ENCODE measurements around the gene CUL9.
A peak's percentile ranks its signal among the peaks of the same experiment; 100 is the strongest.

CUL9 gene

DNA sequence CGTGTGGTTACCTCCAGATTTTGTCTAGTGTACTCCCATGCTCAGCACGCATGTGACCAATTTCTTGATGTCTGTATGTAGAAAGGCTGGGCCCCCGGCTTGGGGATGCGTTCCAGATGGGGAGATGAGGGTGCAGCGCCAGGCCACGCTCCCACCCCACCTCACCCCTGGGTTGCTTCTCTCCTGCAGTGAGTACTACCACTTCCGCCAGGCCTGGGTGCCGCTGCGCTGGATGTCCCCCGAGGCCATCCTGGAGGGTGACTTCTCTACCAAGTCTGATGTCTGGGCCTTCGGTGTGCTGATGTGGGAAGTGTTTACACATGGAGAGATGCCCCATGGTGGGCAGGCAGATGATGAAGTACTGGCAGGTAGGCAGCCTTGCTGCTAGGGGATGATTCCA, 22.4 kb upstream of the CUL9 start:
- in situ Hi-C loops (cut with HindIII; ENCODE audit: low sequenced_read_pairs), result no loop called here
- H3K4me3 ChIP-seq (ENCODE audit: low read depth, low read length), result no peak overlapping the region
- DNase-seq (ENCODE audit: low read depth), result no peak
- TF ChIP-seq, protein P1, sequence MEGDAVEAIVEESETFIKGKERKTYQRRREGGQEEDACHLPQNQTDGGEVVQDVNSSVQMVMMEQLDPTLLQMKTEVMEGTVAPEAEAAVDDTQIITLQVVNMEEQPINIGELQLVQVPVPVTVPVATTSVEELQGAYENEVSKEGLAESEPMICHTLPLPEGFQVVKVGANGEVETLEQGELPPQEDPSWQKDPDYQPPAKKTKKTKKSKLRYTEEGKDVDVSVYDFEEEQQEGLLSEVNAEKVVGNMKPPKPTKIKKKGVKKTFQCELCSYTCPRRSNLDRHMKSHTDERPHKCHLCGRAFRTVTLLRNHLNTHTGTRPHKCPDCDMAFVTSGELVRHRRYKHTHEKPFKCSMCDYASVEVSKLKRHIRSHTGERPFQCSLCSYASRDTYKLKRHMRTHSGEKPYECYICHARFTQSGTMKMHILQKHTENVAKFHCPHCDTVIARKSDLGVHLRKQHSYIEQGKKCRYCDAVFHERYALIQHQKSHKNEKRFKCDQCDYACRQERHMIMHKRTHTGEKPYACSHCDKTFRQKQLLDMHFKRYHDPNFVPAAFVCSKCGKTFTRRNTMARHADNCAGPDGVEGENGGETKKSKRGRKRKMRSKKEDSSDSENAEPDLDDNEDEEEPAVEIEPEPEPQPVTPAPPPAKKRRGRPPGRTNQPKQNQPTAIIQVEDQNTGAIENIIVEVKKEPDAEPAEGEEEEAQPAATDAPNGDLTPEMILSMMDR (IDR thresholded peaks at IDR 0.05; ENCODE audit: low read depth, low read length, missing control alignments), result no peak

DNA sequence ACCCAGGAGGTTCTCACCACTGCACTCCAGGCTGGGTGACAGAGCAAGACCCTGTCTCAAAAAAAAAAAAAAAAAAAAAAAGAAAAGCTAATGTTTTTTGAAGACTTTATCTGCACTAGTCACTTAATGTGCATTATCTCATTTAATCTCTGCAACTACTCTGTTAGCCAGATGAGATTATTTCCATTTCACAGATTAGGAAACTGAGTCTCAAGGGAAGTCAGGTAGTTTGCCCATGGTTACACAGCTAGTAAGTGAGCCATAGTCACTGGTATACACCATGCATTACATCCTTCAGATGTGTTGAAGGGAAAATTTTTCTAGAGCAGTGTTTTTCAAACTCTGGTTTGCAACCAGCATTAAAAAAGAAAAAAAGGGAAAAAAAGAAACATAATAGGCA, 18.1 kb upstream of the CUL9 start:
- no peak overlapping the region for H3K4me3 ChIP-seq (ENCODE audit: low read depth, low read length)
- TF ChIP-seq, protein P1 (IDR thresholded peaks at IDR 0.05; ENCODE audit: low read depth, low read length, missing control alignments), result no peak
- in situ Hi-C loops (cut with HindIII; ENCODE audit: low sequenced_read_pairs), result no loop called here
- DNase-seq (ENCODE audit: low read depth), result no peak

DNA sequence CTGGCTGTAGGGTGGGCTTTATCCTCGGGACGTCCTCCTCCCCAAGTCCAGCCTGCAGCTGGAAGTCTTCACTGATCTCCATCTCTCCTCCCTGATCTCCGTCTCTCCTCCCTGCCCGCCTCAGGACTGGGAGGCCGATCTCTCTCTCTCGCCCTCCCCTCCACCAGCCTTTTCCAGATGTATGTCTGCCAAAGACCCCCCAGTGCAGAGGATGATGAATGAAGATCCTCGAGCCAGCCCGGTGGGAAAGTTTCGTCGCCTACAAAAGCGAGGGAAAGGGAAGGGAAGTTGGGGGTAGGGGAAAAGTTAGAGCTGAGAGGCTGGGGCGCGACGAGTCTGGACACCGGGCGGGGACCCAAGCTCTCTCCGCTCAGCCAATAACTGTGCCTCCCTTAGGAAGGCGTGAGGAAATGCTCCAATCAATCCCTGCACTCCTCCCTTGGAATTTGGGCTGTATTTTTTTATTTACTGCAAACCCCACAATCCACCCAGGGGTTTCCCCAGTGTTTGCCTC, 11.5 kb upstream of the CUL9 start:
- no peak for DNase-seq (ENCODE audit: low read depth)
- H3K4me3 ChIP-seq (ENCODE audit: low read depth, low read length), result peak overlapping the region; percentile 94
- in situ Hi-C loops (cut with HindIII; ENCODE audit: low sequenced_read_pairs), result no loop called here
- TF ChIP-seq, protein P1 (IDR thresholded peaks at IDR 0.05; ENCODE audit: low read depth, low read length, missing control alignments), result no peak

DNA sequence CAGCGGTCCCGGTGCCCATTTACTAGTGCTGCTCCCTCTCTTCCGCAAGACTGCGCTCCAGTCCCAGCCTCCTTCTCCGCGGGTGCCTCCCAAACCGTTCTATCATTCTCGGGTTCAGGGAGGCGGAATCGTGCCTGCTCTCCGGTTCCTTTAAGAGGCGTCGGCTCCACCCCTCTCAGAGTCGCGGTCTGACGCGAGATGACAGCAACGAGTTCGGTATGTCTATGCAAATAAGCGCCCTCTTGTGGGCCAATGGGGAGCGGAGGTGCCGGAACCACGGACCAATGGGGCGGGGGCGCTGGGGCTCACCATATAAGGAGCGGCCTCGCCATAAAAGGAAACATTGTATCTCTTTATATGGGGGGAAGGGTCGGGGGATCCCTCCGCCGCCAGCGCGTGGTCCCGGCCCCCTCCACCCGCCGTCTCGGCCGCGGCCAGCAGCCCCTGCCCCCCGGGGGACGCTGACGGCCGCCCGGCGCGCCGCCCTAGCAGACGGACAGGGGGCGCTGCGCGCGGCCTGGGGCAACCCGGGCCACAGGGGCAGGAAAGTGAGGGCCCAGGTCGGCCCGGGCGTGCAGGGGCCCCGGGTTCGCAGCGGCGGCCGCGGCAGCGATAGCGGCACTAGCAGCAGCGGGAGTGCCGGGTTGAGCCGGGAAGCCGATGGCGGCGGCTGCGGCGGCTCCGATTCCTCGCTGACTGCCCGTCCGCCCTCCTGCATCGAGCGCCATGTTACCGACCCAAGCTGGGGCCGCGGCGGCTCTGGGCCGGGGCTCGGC, 10.9 kb upstream of the CUL9 start, which contains the start of gene SRF:
SRF (plus strand) TSS at position 339 of the 776 bp plus-strand sequence; CDS start at position 727, 388 bp downstream.
- peak within 1 kb of the TSS; percentile 94 for H3K4me3 ChIP-seq (ENCODE audit: low read depth, low read length)
- TF ChIP-seq, protein P1 (IDR thresholded peaks at IDR 0.05; ENCODE audit: low read depth, low read length, missing control alignments), result peak; percentile 33
- peak; percentile 99 for DNase-seq (ENCODE audit: low read depth)
- in situ Hi-C loops (cut with HindIII; ENCODE audit: low sequenced_read_pairs), result no loop called here

DNA sequence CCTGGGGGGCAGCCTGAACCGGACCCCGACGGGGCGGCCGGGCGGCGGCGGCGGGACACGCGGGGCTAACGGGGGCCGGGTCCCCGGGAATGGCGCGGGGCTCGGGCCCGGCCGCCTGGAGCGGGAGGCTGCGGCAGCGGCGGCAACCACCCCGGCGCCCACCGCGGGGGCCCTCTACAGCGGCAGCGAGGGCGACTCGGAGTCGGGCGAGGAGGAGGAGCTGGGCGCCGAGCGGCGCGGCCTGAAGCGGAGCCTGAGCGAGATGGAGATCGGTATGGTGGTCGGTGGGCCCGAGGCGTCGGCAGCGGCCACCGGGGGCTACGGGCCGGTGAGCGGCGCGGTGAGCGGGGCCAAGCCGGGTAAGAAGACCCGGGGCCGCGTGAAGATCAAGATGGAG, 10.3 kb upstream of the CUL9 start:
- peak overlapping the region; percentile 94 for H3K4me3 ChIP-seq (ENCODE audit: low read depth, low read length)
- DNase-seq (ENCODE audit: low read depth), result no peak
- in situ Hi-C loops (cut with HindIII; ENCODE audit: low sequenced_read_pairs), result no loop called here
- TF ChIP-seq, protein P1 (IDR thresholded peaks at IDR 0.05; ENCODE audit: low read depth, low read length, missing control alignments), result no peak

DNA sequence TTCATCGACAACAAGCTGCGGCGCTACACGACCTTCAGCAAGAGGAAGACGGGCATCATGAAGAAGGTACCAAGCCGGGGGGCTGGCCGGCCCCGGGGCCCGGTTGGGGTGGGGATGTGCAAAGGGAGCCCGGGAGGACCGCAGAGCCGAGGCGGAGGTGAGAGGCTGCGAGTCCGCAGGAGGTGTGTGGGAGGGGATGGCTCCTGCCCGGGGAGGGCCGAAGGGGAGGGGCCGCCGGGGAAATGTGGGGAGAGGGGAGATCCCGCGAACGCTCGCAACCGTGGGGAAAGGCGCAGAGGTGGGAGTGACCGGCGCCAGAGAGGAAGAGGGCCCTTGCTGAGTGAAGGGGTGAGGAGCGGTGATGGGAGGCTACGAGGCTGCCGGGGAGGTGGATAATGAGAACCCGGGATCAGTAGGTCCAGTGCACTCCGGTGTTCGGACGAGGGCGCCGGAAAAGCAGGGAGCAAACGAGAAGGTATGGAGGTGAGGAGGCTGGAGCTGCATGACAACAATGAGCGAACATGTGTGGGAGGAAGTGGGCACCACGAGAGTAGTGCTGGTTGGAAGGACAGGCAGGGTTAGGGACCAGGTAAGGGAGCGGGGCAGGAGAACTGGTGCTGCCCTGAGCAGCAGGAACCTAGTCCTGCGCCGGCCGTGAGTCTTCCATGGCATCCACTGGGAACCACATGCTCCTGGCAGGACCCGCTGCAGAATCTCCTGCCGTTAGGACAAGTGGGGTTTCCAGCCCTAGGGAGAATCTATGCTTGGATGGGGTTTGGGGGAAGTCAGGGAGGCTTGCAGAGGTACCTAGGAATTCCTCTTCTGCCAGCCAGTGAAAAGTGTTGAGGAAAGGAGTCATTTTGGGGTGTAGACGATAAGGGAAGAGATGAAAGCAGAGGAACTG, 9.6 kb upstream of the CUL9 start:
- TF ChIP-seq, protein P1 (IDR thresholded peaks at IDR 0.05; ENCODE audit: low read depth, low read length, missing control alignments), result no peak
- no peak for DNase-seq (ENCODE audit: low read depth)
- peak overlapping the region; percentile 94 for H3K4me3 ChIP-seq (ENCODE audit: low read depth, low read length)
- in situ Hi-C loops (cut with HindIII; ENCODE audit: low sequenced_read_pairs), result no loop called here
